Stimulated activated CD8-positive, alpha-beta memory T cell treated with anti-CD3 and anti-CD28 coated beads, Interleukin-2, amount 100 ng/mL, for 48 hours (primary cell): Measurements from ENCODE around the gene ASF1A.

Experiments used
- DNase-seq, 2 donors: peaks; one replicate each; pipeline ENCODE4 v3.0.0-alpha.2; 2020; ENCODE audit warnings: low read depth in 2 of 2

Gene ASF1A

GRCh38 chr6:118913161-118913560 lies 19.2 kb downstream of the ASF1A start:
- DNase-seq: no peak

- DNase-seq: no peak
Measured at GRCh38 chr6:118914598-118914997, 20.6 kb downstream of the ASF1A start.

- DNase-seq: no peak
Measured at GRCh38 chr6:118917546-118918328, 23.8 kb downstream of the ASF1A start.

DNA sequence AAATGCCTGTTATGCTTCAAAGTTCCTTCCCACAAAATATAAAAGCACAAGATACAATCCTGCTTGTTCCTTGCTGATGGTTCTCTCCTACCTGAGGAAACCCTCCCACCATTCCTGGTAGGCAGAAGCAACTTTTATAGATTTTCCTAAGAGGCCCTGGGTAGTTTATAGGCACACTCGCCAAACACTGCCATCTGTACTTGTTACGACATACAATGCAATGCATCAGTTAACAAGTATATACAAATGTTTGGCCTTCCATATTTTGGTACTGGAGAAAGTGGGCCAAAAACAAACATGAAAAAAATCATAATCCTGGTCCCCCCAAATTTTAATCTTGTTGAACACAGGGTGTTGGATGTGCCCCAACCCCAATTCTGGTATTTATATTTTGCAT lies 24.4 kb downstream of the ASF1A start:
- DNase-seq: no peak

GRCh38 chr6:118921084-118921483 lies 27.1 kb downstream of the ASF1A start:
- DNase-seq: no peak

DNA sequence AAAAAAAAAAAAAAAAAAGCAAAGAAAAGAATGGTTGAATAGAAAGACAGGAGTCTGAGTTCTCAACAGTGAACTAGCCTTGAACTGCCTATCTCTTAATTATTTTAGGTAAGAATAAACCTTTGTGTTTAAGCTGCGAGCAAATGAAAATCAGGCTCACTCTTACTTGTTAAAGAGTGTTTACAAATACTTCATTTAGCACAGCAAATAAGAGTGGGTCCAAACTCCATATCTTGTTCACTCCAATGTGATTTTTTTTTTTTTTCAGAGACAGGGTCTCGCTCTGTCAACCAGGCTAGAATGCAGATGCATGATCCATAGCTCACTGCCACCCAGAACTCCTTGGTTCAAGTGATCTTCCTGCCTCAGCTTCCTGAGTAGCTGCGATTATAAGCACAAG lies 29.1 kb downstream of the ASF1A start:
- no peak for DNase-seq

- DNase-seq: no peak
Measured at GRCh38 chr6:118930680-118931079, 36.7 kb downstream of the ASF1A start.

DNA sequence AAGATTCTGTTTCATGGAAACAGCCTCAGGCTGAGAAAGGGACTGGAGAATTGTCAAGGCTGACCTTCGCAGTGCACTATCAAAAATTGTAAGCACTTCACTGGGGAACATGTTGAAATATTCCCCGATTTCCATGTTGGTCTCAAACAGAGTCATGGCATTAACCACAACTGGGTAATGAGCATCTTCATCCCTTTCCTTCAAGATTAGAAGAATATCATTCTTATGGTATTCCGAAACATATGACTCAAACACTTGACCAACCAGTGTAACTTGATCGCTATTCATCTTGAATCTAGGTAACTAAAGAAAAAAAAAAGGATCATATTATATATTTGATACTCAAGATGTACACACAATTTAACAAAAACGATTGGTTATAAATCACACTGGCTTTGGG lies 37.5 kb downstream of the ASF1A start:
- no peak for DNase-seq

- DNase-seq: no peak
Measured at GRCh38 chr6:118932421-118932820, 38.5 kb downstream of the ASF1A start.

DNA sequence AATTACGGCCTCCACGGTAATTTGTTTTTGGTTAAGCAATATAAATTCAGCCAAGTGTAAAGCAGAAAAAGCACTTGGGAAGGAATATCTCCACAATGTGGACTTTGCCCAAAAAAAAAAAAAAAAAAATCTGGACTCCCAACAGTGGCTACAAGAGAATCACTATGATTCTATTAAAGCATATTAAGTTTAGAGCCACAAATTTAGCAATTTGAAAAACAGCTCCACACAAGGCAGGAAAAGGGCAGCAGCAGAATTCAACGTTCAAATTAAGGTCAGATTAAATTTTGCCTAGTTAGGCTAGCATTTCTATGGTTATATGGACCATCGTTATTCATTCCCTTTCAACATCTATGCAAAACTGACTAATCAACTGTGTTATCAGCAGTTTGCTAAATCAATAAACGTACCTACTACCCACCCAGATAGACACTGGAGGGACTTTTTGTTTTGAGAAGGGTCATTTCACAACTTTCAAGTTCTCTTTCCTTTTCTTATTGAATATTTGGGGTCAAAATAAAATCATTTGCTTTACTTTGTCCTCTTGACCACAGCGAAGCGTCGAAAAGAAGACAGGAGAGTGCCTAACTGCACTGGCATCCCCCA lies 40.0 kb downstream of the ASF1A start:
- no peak for DNase-seq

DNA sequence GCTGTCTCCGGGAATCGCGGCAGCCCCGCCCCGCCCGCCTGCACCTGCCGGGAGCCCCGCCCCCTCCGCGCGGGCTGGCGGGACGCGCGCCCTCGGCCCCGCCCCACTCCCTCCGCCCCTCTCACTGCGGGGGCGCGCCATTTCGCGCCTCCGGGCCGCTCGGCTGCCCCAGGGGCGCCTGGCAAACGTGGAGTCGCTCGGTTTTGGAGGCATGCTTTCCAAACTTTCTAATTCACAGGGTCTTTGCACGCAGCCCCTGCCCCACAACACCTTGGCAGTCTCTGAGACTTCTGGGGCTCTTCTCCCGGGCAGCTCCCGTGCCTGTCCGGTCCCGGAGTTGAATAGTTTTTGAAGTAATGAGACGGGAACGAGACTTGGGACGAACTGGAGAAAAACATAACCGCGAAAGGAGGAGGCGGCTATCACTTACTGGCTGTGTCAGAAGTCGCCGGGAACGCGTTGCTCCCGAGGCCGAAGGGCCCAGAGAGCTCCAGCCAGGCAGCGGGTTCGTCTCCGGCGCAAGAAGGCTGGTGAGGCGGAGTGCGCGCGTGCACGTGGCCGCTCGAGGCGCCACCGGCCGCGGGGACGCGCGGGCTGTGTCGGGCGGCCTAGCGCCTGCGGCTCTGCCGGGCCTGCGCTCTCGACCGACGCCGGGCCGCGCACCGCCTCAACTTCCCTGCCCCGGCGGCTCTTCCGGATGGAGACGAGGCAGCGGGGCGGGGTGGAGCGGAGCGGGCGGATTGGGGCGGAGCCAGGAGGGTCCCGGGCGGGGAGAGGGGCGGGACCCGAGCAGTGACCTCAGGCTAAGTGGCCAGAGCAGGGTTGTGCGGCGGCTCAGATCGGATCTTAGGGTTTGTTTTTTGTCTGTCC lies 40.7 kb downstream of the ASF1A start, which contains the start of gene MCM9:
MCM9 (minus strand) TSS at position 699 of the 870 bp plus-strand sequence. CDS start 3,436 bp downstream, outside the sequence.
- DNase-seq: peak; percentile 86 to 91

DNA sequence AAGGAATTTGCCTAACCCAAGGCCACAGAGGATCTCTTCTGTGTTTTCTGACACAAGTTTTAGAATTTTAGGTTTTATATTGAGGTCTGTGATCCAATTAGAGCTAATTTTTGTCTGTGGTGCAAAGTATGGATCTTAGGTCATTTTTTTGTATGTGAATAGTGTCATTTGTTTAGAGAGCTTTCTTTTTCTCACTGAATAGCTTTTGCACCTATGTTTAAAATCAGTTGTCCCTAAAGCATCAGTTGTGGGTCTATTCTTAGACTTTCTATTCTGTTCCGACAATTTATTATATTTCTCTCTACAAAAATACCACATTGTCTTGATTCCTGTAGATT lies 41.3 kb downstream of the ASF1A start:
- no peak for DNase-seq

DNA sequence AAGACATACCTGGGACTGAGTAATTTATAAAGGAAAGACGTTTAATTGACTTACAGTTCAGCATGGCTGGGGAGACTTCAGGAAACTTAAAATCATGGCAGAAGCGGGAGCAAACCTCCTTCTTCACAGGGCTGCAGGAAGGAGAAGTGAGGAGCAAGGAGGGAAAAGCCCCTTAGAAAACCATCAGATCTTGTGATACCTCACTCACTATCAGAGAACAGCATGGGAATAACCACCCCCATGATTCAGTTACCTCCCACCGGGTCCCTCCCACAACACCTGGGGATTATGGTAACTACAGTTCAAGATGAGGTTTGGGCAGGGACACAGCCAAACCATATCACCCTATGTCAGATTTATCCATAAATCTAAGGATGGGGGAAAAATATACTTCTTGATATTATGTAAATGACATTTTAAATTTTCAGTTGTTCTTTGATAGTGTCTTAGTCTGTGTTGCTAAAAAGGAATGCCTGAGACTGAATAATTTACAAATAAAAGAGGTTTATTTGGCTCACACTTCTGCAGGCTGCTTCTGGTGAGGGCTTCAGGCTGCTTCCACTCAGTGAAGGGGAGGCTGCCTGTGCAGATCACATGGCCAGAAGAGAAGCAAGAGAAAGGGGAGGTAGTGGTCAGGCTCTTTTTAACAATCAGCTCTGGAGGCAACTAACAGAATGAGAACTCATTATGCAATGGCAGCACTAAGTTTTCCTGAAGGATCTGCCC lies 42.2 kb downstream of the ASF1A start:
- DNase-seq: no peak

- no peak for DNase-seq
Measured at GRCh38 chr6:118939683-118940082, 45.7 kb downstream of the ASF1A start.

GRCh38 chr6:118940770-118941169 lies 46.8 kb downstream of the ASF1A start:
- DNase-seq: no peak

- DNase-seq: no peak
Measured at GRCh38 chr6:118945217-118945616, 51.3 kb downstream of the ASF1A start.

DNA sequence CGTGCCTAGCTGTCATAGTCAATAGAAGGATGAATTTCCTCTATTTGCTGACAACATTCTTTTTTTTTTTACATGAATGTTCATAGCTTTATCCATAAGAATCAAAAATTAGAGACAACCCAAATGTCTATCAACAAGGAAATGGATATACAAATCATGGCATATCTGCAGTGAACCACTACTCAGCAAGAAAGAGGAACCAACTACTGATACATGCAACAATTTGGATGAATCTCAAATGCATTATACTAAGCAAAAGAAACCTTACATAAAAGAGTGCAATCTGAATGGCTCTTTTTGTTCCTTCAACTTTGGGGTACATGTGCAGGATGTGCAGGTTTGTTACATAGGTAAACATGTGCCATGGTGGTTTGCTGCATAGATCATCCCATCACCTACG lies 58.7 kb downstream of the ASF1A start:
- no peak for DNase-seq

GRCh38 chr6:118953391-118953790 lies 59.4 kb downstream of the ASF1A start:
- DNase-seq: no peak
